Neuronal stem cell (in vitro differentiated cells): ENCODE results near the gene MYOZ1.

ENCODE experiments used
- DNase-seq: peaks from one replicate; pipeline ENCODE4 v3.0.0-alpha.2; 2013; ENCODE audit warnings: low spot score
- H2AFZ ChIP-seq: one replicate; pipeline ENCODE4 v1.6.1; 2013; ENCODE audit warnings: mild to moderate bottlenecking, low read length, inconsistent platforms
- H2AK5ac ChIP-seq: 2 replicates; pipeline ENCODE4 v1.6.1; 2013; ENCODE audit warnings: low read depth, mild to moderate bottlenecking, inconsistent platforms, low read length, moderate library complexity, mixed read lengths
- H2BK120ac ChIP-seq: 2 replicates; pipeline ENCODE4 v1.6.1; 2013; ENCODE audit warnings: low read depth, mild to moderate bottlenecking, inconsistent platforms, low read length, moderate library complexity, mixed read lengths
- H2BK12ac ChIP-seq: one replicate; pipeline ENCODE4 v1.6.1; 2013; ENCODE audit warnings: low read length, inconsistent platforms
- H2BK15ac ChIP-seq: 2 replicates; pipeline ENCODE4 v1.6.1; 2013; ENCODE audit warnings: mild to moderate bottlenecking, low read length, inconsistent platforms, mixed read lengths
- H2BK5ac ChIP-seq: one replicate; pipeline ENCODE4 v1.6.1; 2013; ENCODE audit warnings: inconsistent platforms, mild to moderate bottlenecking, low read length, moderate library complexity
- H3K14ac ChIP-seq: one replicate; pipeline ENCODE4 v1.6.1; 2013; ENCODE audit warnings: low read length, inconsistent platforms
- H3K18ac ChIP-seq: 2 replicates; pipeline ENCODE4 v1.6.1; 2013; ENCODE audit warnings: low read length, inconsistent platforms
- H3K23ac ChIP-seq: 2 replicates; pipeline ENCODE4 v1.6.1; 2013; ENCODE audit warnings: low read depth, mild to moderate bottlenecking, mixed read lengths, low read length, inconsistent platforms; ENCODE audit not compliant: poor library complexity
- H3K27ac ChIP-seq: replicated peaks from 3 replicates; pipeline ENCODE4 v1.5.1; 2013; ENCODE audit warnings: low read length, inconsistent platforms
- H3K27me3 ChIP-seq, 3 experiments: 2 replicates each; pipeline ENCODE4 v1.6.1; 2013; ENCODE audit warnings: low read length in 3 of 3, mild to moderate bottlenecking in 2 of 3, inconsistent platforms in 1 of 3, low read depth in 1 of 3, mixed read lengths in 1 of 3, moderate library complexity in 1 of 3; ENCODE audit not compliant: control insufficient read depth in 3 of 3, insufficient read depth in 3 of 3
- H3K36me3 ChIP-seq, 2 donors: replicated peaks in 1 of 2; 2 replicates each; pipeline ENCODE4 v1.6.1; 2013; ENCODE audit warnings: low read length in 2 of 2; ENCODE audit not compliant: control insufficient read depth in 2 of 2, insufficient read depth in 2 of 2
- H3K4ac ChIP-seq: 2 replicates; pipeline ENCODE4 v1.6.1; 2013; ENCODE audit warnings: inconsistent platforms, mild to moderate bottlenecking, low read length, moderate library complexity
- H3K4me1 ChIP-seq, 2 donors: 1 replicate in 1 of 2; 2 replicates in 1 of 2; pipeline ENCODE4 v1.6.1; 2013; ENCODE audit warnings: low read length in 2 of 2, low read depth in 1 of 2; ENCODE audit not compliant: control insufficient read depth in 2 of 2, insufficient read depth in 1 of 2
- H3K4me2 ChIP-seq: one replicate; pipeline ENCODE4 v1.6.1; 2013; ENCODE audit warnings: mild to moderate bottlenecking, low read length, inconsistent platforms; ENCODE audit not compliant: insufficient read depth, poor library complexity, severe bottlenecking
- H3K4me3 ChIP-seq, 2 donors: 2 replicates each; pipeline ENCODE4 v1.5.1; 2013; ENCODE audit warnings: low read length in 2 of 2, mild to moderate bottlenecking in 2 of 2, inconsistent platforms in 1 of 2, moderate library complexity in 1 of 2
- H3K79me1 ChIP-seq: one replicate; pipeline ENCODE4 v1.6.1; 2013; ENCODE audit warnings: low read depth, mild to moderate bottlenecking, inconsistent platforms, low read length, moderate library complexity
- H3K9ac ChIP-seq: one replicate; pipeline ENCODE4 v1.6.1; 2013; ENCODE audit warnings: mild to moderate bottlenecking, low read depth, low read length, inconsistent platforms; ENCODE audit not compliant: poor library complexity
- H3K9me3 ChIP-seq, 2 donors: replicated peaks in 1 of 2; 2 replicates each; pipeline versions ENCODE3 to v1.6.1; 2013; ENCODE audit warnings: low read length in 2 of 2, mild to moderate bottlenecking in 2 of 2, inconsistent platforms in 1 of 2, low read depth in 1 of 2, mixed read lengths in 1 of 2, moderate library complexity in 1 of 2; ENCODE audit not compliant: control insufficient read depth in 2 of 2, insufficient read depth in 1 of 2
- H4K8ac ChIP-seq: one replicate; pipeline ENCODE4 v1.6.1; 2013; ENCODE audit warnings: low read depth, mild to moderate bottlenecking, inconsistent platforms, low read length, moderate library complexity
- H4K91ac ChIP-seq: one replicate; pipeline ENCODE4 v1.6.1; 2013; ENCODE audit warnings: low read length, low read depth, mild to moderate bottlenecking, inconsistent platforms; ENCODE audit not compliant: poor library complexity
- WGBS, 2 donors: extraction: QIAGEN DNeasy Blood & Tissue Kit; methylation state at CpG; one replicate each; pipeline ENCODE4 v1.1.7; 2013; ENCODE audit warnings: missing lambda C conversion rate in 2 of 2, mixed read lengths in 1 of 2; ENCODE audit not compliant: insufficient read length in 2 of 2, insufficient replicate concordance in 1 of 2; ENCODE audit errors: extremely low coverage in 2 of 2; 5-methylcytosine and 5-hydroxymethylcytosine counted together

The MYOZ1 gene

GRCh38 chr10:73644015-73644743, 2.9 kb upstream of the MYOZ1 start:
- Histone ChIP-seq H3K4me2 (no peak overlapping the region), H3K4ac (no peak overlapping the region), H3K4me1 (peaks cover 0 to 23% of the 10 kb centered on the region in 2 donors), H2AK5ac (no peak overlapping the region), H2BK120ac (no peak overlapping the region), H3K4me3 (no peak overlapping the region), H3K79me1 (no peaks in the 10 kb centered on the region), H4K91ac (no peak overlapping the region), H3K18ac (no peak overlapping the region), H3K9ac (no peak overlapping the region), H3K23ac (no peak overlapping the region), H3K36me3 (no peaks in the 10 kb centered on the region), H3K14ac (no peak overlapping the region), H2AFZ (peak overlapping the region; percentile 79), H2BK15ac (no peak overlapping the region), H3K27me3 (peaks cover 0 to 4% (median 0%) of the 10 kb centered on the region in 3 experiments), H3K9me3 (no peaks in the 10 kb centered on the region), H2BK5ac (no peak overlapping the region), H2BK12ac (no peak overlapping the region), H3K27ac (no peak overlapping the region), H4K8ac (no peak overlapping the region)
- no CpG with 5 or more reads among the region's 5 CpGs for WGBS, 2 donors
- DNase-seq: peak; percentile 69

- no CpG with 5 or more reads among the region's 2 CpGs for WGBS, 2 donors
- DNase-seq: no peak
- Histone ChIP-seq H3K27ac (no peak overlapping the region), H2BK120ac (no peak overlapping the region), H3K9me3 (no peaks in the 10 kb centered on the region), H3K4me2 (no peak overlapping the region), H3K4me3 (no peak overlapping the region), H4K8ac (no peak overlapping the region), H3K18ac (peak overlapping the region; percentile 70), H2AK5ac (no peak overlapping the region), H3K14ac (no peak overlapping the region), H3K9ac (no peak overlapping the region), H2BK12ac (no peak overlapping the region), H2BK15ac (no peak overlapping the region), H3K27me3 (peaks cover 0 to 4% (median 0%) of the 10 kb centered on the region in 3 experiments), H3K36me3 (no peaks in the 10 kb centered on the region), H3K79me1 (no peaks in the 10 kb centered on the region), H2BK5ac (no peak overlapping the region), H2AFZ (no peak overlapping the region), H4K91ac (no peak overlapping the region), H3K4ac (no peak overlapping the region), H3K4me1 (peaks cover 0 to 15% of the 10 kb centered on the region in 2 donors), H3K23ac (no peak overlapping the region)
Measured at GRCh38 chr10:73643362-73643761, 2.1 kb upstream of the MYOZ1 start.

- no CpG with 5 or more reads among the region's 3 CpGs for WGBS, 2 donors
- H3K79me1 ChIP-seq: no peaks in the 10 kb centered on the region
Measured at GRCh38 chr10:73639286-73639685, 2.0 kb downstream of the MYOZ1 start.

GRCh38 chr10:73635781-73636180, 5.5 kb downstream of the MYOZ1 start:
- no peak overlapping the region for H3K23ac ChIP-seq
- H3K4me3 ChIP-seq: no peak overlapping the region
- no peaks in the 10 kb centered on the region for H3K4me1 ChIP-seq
- H3K79me1 ChIP-seq: no peaks in the 10 kb centered on the region
- no peak overlapping the region for H4K8ac ChIP-seq
- H3K9ac ChIP-seq: no peak overlapping the region
- peaks cover 0 to under 1% (median 0%) of the 10 kb centered on the region in 3 experiments for H3K27me3 ChIP-seq
- DNase-seq: no peak
- H2BK5ac ChIP-seq: no peak overlapping the region
- H3K36me3 ChIP-seq: no peaks in the 10 kb centered on the region
- H3K27ac ChIP-seq: no peak overlapping the region
- H3K4ac ChIP-seq: no peak overlapping the region
- no peak overlapping the region for H4K91ac ChIP-seq
- no peak overlapping the region for H2AFZ ChIP-seq
- H2BK12ac ChIP-seq: no peak overlapping the region
- WGBS, 2 donors: no CpG with 5 or more reads among the region's 1 CpG
- H2BK15ac ChIP-seq: no peak overlapping the region
- no peak overlapping the region for H2BK120ac ChIP-seq
- H3K9me3 ChIP-seq: no peaks in the 10 kb centered on the region
- H3K14ac ChIP-seq: no peak overlapping the region
- peak overlapping the region; percentile 36 for H3K18ac ChIP-seq
- no peak overlapping the region for H2AK5ac ChIP-seq
- H3K4me2 ChIP-seq: no peak overlapping the region

More at GRCh38 chr10:73639286-73639685, 2.0 kb downstream of the MYOZ1 start:
- Histone ChIP-seq H3K18ac (no peak overlapping the region), H3K36me3 (no peaks in the 10 kb centered on the region), H3K4me2 (no peak overlapping the region), H4K91ac (no peak overlapping the region), H4K8ac (no peak overlapping the region), H3K27me3 (peaks cover 0 to 4% (median 0%) of the 10 kb centered on the region in 3 experiments), H3K23ac (no peak overlapping the region), H3K27ac (no peak overlapping the region), H2BK120ac (no peak overlapping the region), H3K14ac (no peak overlapping the region), H2BK12ac (no peak overlapping the region), H2AFZ (no peak overlapping the region), H3K4me1 (peaks cover 0 to 5% of the 10 kb centered on the region in 2 donors), H2AK5ac (no peak overlapping the region), H3K9me3 (no peaks in the 10 kb centered on the region), H3K4me3 (no peak overlapping the region), H3K9ac (no peak overlapping the region), H3K4ac (no peak overlapping the region), H2BK15ac (peak overlapping the region; percentile 16), H2BK5ac (no peak overlapping the region)
- DNase-seq: no peak
